RCC 7860 (cell line): Measurements from ENCODE around the gene GTPBP6.
"Not testable (repeated sequence)": the region's sequence is repeated elsewhere in the genome, so short reads cannot be mapped to it uniquely, and the experiment has no call there.

Source experiments
- DNase-seq: peaks from one replicate; pipeline ENCODE4 v3.0.0-alpha.2; 2015; ENCODE audit warnings: low spot score
- FAIRE-seq: peaks from 2 replicates; lab custom pipeline; 2012; peaks lifted over from hg19 to GRCh38; lab: Jason Lieb, UNC

GTPBP6 gene

DNA sequence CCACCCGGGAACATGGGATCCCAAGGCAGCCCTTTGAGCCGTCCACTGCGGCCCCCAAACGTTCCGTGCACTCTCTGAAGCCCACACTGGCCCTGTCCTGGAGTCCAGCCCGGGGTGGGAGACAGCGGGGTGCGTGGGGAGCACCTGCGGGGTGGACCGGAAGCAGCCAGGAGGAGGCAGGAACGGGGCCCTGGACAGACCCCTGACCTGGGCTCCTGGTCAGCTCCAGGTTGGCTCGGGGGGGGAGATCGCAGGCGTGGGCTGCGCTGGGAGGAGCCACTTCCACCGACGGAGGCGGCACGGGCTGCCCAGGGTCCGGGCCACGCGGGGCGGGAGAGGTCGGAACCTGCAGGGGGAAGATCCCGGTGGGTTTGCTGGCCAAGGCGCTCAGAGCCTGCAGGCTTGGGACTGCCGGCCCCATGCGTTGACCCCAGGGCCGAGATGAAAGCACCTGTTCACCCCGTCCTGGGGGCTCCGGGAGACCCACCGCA lies 43.1 kb downstream of the GTPBP6 start:
- FAIRE-seq, result no peak

DNA sequence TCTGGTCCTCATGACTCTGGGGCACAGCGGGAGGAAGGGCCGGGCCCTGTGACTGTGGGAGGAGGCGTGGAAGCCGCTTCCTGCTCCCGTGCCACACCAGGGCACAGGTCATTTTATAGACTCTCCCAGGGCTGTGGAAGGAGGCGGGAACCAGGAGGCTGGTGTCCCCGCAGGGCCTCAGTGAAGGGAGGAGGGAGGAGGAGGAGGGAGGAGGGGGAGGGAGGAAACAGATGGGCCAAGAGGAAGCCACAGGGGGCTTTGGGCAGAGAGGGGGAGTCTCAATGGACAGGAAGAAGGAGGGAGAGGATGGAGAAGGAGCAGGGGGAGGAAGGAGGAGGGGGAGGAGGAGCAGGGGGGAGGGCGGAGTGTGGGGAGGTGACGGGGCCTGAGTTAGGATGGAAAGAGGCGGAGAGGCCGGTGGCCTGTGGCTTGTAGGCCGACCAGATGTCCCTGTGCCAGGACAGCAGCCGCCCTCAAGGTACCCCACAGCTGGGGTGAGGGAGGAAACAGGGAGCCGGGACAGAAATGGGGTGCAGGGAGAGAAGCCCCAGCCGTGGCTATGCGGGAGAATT lies 43.6 kb downstream of the GTPBP6 start:
- no peak for DNase-seq
- FAIRE-seq, result no peak

More for the DNA sequence above, 43.1 kb downstream of the GTPBP6 start:
- DNase-seq, result no peak

GRCh38 chrX:270848-271367 lies 47.7 kb downstream of the GTPBP6 start:
- FAIRE-seq, result no peak

GRCh38 chrX:267771-268261 lies 50.8 kb downstream of the GTPBP6 start:
- FAIRE-seq (no peak), DNase-seq (no peak)

More at GRCh38 chrX:270848-271367, 47.7 kb downstream of the GTPBP6 start:
- DNase-seq, result no peak

GRCh38 chrX:265502-265901 lies 53.1 kb downstream of the GTPBP6 start:
- FAIRE-seq, result no peak

GRCh38 chrX:264634-265455 lies 53.8 kb downstream of the GTPBP6 start:
- DNase-seq (no peak), FAIRE-seq (no peak)

More at GRCh38 chrX:265502-265901, 53.1 kb downstream of the GTPBP6 start:
- DNase-seq, result no peak

DNA sequence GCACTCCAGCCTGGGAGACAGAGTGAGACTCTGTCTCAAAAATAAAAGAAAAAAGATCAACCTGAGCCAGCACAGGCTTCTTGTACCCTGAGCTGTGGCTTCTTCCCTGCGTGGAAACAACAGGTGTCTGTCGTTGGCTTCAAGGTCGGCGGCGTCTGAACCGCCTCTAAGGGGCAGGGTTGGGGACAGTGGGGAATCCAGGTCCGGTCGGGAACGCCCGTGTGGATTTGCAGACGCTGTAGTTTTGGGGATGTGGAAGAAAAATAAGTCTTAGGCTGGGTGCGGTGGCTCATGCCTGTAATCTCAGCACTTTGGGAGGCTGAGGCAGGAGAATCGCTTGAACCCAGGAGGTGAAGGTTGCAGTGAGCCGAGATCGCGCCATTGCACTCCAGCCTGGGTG lies 54.6 kb downstream of the GTPBP6 start:
- not testable (repeated sequence) for DNase-seq, FAIRE-seq

DNA sequence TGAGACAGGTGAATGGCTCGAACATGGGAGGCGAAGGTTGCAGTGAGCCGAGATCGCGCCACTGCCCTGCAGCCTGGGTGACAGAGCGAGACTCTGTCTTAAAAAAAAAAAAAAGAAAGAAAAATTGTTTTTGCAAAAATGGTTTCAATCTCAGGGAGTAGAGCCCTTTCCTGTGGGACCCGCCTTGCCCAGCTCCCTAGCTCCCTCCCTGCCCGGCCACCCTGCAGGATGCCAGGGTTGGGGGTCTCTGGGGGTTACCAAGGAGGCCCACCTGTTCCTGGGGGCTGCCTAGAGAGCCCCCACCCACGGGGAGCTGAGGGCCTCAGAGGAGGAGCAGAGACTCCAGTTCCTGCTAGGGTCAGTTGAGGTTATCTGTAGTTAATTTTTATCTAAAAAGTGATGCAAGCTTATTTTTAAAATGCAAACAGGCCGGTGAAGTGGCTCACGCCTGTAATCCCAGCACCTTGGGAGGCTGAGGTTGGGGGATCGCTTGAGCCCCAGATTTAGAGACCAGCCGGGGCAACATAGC lies 56.2 kb downstream of the GTPBP6 start:
- FAIRE-seq, result no peak
- peak; percentile 20 for DNase-seq

DNA sequence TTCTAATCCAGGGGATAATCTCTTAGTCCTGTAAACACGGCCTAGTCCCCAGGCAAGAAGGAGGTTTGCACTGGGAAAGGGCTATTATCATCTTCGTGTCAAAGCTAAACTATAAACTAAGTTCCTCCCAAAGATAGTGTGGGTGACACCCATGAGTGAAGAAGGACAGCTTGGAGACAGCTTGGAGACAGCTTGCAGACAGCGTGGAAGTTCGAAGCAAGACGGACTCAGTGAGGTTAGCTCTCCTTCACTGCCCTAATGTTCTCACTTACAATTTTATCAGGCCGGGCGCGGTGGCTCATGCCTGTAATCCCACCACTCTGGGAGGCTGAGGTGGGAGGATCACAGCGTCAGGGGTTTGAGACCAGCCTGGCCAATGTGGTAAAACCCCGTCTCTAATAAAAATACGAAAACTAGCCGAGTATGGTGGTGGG lies 56.7 kb downstream of the GTPBP6 start:
- FAIRE-seq (no peak), DNase-seq (no peak)

GRCh38 chrX:261167-261918 lies 57.3 kb downstream of the GTPBP6 start:
- FAIRE-seq (no peak), DNase-seq (no peak)

- no peak for DNase-seq
- no peak for FAIRE-seq
These were observed 58.8 kb downstream of the GTPBP6 start for GRCh38 chrX:259692-260355.

- FAIRE-seq, result no peak
- DNase-seq, result no peak
These were observed 60.1 kb downstream of the GTPBP6 start for GRCh38 chrX:258291-259040.

GRCh38 chrX:257681-258289 lies 60.8 kb downstream of the GTPBP6 start:
- no peak for DNase-seq
- FAIRE-seq, result no peak

- not testable (repeated sequence) for DNase-seq, FAIRE-seq
These were observed 61.5 kb downstream of the GTPBP6 start for GRCh38 chrX:257054-257453.

GRCh38 chrX:255923-256331 lies 62.7 kb downstream of the GTPBP6 start:
- FAIRE-seq, result no peak
- no peak for DNase-seq
